Germinal center (tissue), 1 donor: ENCODE measurements around the gene TGFBR3.

Source experiments
- DNase-seq: peaks from one replicate; pipeline ENCODE4 v3.0.0; 2012; ENCODE audit warnings: mixed read lengths, low spot score

TGFBR3 gene

DNA sequence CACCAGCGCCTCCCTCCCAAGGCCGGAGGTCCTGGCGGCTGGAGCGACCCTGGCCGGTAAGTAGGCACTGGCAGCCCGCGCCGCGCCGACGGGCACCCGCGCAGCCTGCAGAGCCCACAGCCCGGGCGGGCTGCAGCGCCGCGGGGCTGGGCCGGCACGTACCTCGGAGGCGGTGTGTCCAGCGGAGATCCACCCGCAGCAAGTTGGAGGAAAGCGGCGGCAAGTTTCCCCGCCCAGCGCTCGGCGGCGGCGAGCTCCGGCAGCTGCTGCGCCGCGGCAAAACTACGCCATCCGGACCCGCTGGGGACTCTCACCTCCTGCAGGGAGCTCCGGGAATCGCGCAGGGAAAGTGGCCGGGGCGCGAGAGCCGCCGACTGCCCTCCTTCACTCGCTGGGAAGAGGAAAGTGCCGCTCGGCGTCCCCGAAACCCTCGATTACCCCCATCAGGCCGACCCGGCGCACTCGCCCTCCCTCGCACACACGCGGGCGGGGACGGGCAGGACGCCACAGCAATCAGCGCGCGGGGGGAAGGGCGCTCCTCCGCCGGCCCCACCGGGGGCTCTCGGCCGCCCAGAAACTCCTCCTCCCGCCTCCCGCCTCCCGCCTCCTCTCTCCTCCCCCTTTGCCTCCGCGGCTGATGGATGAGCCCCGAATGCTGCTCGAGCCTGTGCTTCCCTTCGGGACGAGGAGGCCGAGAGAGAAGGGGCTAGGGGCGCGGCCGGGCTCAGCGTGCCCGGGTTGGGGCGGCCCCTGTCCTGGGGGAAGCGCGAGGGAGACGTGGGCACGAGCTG is at the start of gene TGFBR3:
Gene TGFBR3 (minus strand): TSS at position 436 of the 791 bp plus-strand sequence. CDS start 24,620 bp downstream, outside the sequence.
- peak; percentile 67 for DNase-seq

GRCh38 chr1:91929250-91929649 is 43.3 kb upstream of the TGFBR3 start:
- DNase-seq = no peak

GRCh38 chr1:91928026-91928425 is 42.1 kb upstream of the TGFBR3 start:
- DNase-seq = no peak

GRCh38 chr1:91925644-91926435 is 39.9 kb upstream of the TGFBR3 start:
- no peak for DNase-seq

DNA sequence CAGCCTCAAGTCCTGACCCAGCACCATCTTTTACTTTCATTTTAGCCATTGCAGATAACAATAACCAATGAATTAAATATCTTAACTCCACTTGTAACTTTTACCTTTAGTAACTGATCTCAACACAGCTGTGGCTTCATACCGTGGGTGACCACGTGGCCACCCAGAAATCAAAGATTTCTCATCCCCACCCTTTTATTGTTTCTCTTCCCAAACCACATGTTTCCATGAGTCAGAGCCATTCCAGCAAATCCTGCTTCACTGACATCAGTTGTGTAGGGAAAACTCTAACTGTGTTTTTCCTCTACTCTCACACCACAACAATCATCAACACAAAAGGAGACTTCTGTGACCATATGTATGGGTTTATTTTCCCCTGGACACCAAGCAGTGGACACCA is 38.2 kb upstream of the TGFBR3 start:
- no peak for DNase-seq

DNA sequence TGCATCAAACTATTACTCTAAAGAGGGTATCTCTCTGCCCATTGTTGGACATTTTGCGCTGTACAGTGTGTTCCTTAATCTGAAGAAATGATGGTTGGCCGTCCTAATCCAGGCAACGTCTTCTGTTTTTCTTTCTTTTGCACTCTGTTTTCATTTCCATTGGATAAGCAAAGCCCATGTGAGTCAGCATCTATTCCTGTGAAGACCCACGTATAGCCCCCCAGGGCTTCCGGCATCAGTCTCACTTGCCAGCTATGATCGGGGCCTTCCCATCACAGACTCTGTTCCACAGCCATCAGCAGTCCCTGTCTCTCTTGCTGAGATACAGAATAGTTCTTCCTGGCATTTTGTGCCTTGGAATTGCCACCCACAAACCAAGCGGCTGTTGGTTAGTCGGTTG is 34.0 kb upstream of the TGFBR3 start:
- no peak for DNase-seq

- DNase-seq = no peak
Observed at GRCh38 chr1:91916811-91917460, 31.0 kb upstream of the TGFBR3 start.

DNA sequence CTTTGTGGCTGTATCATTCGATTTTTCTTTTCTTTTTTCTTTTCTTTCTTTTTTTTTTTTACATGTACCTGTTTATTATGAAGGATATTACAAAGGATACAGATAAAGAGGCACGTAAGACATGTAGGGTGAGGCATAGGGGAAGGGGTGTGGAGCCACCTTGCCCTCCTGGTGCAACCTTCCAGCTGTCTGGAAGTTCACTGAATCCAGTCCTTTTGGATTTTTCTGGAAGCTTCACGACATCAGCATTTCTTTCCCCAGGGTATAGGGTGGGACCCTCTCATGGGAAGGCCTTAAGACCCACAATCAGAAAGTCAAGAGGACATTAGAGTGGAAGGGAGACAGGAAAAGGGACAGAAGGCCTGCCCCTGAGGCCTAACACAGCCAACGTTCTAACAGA is 30.1 kb upstream of the TGFBR3 start:
- no peak for DNase-seq

- no peak for DNase-seq
Observed at GRCh38 chr1:91913018-91913417, 27.1 kb upstream of the TGFBR3 start.

GRCh38 chr1:91912266-91912665 is 26.3 kb upstream of the TGFBR3 start:
- no peak for DNase-seq

- no peak for DNase-seq
Observed at GRCh38 chr1:91901231-91901630, 15.3 kb upstream of the TGFBR3 start.

DNA sequence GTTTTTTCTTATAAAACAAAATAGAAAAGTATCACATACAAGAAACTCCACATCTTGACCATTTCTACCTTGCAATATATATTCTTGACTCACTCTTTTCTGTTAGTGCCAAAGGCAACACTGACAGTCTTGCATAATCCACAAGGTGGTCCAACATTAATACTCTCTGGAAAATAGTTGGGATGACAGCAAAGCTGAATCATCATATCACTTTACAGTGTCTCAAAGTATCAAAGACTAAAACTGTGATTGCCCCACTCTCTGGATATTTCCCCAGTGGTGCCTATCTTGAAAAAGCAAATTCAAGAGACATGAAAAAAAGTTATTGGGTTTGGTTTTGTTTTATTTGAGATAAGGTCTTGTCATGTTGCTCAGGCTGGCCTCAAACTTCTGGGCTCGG is 14.6 kb upstream of the TGFBR3 start:
- no peak for DNase-seq

- no peak for DNase-seq
Observed at GRCh38 chr1:91897016-91897415, 11.1 kb upstream of the TGFBR3 start.

DNA sequence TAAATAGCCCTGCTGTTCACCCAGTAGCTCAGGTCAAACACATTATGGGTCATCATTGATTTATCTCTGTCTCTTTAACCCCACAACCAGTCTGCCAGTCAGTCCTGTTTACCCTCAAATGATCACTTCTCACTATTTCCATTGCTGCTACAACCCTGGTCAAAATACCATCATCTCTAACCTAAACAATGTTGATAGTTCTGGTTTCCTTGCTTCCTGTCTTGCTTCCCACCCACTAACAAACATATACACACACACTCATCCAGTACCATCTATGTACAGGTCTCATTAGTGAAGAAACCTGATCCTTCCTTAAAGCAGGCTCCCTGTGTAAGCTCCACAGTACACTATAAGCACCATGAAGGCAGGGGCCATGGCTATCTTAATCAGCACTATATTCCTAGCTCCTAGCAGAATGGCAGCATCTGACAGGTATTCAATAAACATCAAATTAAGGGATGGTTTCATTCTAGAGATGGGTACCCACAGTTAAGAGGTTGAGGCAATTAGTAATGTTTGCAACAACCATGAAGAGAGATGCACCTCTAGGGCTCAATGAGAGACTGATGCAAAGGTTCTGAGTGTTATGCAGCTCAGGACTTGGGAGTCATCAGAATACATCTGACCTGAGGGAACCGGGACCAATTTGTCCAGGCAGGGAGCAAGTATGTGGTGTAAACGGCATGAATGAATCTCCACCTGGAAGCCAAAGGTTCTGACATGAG is 10.0 kb upstream of the TGFBR3 start:
- no peak for DNase-seq

GRCh38 chr1:91894036-91894761 is 8.2 kb upstream of the TGFBR3 start:
- DNase-seq = no peak

DNA sequence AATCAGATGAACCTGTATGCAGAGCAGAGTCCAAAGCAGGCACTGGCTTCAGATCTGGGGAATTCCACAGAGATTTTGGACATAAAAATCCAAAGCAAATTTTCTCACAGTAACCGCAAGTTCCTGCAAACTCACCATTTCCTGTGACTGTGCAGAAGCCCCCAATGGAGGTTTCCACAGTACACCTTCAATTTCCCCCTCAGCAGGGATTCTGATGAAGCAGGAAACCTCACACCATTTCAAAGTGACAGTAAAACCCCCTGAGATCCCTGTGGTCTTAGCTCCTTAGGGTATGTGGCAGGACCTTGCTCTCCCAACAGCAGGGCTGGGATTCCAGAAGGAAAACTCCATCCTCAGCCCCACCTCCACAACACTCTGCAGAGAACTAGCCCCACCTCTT is 6.0 kb upstream of the TGFBR3 start:
- DNase-seq = no peak

GRCh38 chr1:91891454-91891853 is 5.5 kb upstream of the TGFBR3 start:
- no peak for DNase-seq

DNA sequence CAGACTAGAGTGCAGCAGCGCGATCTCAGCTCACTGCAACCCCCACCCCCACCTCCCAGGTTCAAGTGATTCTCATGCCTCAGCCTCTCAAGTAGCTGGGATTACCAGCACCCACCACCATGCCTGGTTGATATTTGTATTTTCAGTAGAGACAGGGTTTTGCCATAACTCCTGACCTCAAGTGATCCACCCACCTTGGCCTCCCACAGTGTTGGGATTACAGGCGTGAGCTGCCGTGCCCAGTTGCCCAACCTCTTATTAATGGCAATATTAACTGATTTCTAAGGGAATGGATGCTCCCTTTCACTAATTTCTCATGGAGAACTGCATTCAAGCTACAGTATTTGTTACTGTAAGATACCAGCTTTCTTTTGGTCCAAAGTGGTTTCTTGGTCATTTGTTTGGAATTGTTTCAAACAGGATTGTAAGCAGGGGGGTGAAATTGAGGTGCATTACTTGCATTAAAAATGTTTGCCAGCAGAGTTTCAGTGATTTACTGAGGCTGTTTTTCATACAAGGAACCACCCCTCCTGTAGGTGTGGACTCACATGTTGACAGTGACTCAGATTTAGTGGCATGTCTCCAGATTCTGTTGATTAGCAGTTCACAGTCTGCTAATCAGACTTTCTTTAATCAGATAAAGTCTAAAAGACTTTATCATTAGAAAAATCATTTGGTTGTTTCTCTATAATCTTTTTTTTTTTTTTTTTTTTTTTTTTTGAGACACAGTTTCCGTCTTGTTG is 3.9 kb upstream of the TGFBR3 start:
- DNase-seq = no peak

GRCh38 chr1:91885213-91885715 is 687 bp downstream of the TGFBR3 start:
- DNase-seq = peak; percentile 9

DNA sequence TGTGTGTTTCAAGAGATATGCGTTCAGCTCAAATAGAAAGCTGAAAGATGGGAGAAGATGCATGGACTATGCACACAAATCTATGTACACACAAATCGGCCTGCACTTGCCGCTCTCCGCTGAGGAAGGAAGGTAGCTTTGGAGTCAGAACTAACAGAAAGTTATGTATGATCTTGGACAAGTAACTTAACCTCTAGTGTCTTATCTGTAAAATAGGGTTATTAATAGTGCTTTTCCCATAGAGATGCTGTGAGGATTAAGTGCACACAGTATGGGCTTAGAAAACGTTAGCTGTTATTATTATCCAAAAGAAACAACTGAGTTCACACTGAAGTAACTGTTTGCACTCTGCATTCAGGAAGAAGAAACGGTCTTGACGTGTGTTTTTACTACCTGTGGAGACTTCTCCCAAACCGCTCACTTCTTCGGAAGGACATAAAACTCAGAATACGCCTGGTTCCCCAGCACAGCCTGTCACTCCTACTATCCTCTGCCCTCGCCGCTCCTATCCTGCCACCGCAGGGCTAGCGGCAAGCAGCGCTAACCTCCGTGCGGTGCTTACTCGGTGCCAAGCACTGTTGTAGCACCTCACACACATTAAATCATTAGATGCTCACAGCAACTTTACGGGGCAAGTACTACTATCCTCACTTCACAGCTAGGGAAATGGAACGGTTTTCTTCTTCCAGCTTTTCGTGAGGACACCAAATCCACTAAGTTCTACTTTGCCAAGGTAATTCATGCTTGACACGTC is 1.3 kb downstream of the TGFBR3 start:
- DNase-seq = no peak
